Measurements from ENCODE around the gene NRG3.

NRG3 gene

DNA sequence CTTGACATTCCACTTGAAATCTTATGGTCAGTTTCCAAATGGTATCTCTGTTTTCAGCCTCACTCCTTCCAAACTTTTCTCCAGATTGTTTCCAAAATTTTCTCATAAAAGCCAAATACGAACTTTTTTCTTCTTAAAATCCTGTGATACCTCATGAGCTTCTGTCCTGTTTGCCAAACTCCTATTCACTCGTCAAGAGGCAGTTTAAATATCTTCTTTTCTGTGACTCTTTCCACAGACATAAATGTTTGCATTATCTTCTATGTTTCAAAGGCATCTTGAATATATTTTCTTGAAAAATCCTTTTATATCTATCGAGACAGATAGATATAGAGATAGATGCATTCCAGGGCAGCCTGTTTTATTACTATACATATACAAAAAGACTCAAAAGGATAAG is 109.4 kb downstream of the NRG3 start (continued):
- TF ChIP-seq, protein P1, sequence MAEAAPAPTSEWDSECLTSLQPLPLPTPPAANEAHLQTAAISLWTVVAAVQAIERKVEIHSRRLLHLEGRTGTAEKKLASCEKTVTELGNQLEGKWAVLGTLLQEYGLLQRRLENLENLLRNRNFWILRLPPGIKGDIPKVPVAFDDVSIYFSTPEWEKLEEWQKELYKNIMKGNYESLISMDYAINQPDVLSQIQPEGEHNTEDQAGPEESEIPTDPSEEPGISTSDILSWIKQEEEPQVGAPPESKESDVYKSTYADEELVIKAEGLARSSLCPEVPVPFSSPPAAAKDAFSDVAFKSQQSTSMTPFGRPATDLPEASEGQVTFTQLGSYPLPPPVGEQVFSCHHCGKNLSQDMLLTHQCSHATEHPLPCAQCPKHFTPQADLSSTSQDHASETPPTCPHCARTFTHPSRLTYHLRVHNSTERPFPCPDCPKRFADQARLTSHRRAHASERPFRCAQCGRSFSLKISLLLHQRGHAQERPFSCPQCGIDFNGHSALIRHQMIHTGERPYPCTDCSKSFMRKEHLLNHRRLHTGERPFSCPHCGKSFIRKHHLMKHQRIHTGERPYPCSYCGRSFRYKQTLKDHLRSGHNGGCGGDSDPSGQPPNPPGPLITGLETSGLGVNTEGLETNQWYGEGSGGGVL (tag by site-specific recombination; IDR thresholded peaks at IDR 0.05) = no peak

GRCh38 chr10:81995254-81995653 is 120.3 kb downstream of the NRG3 start:
- H3K9me3 ChIP-seq (ENCODE audit: control insufficient read depth, insufficient read depth, low read depth, low read length) = no peaks in the 10 kb centered on the region
- POLR2A ChIA-PET = no interaction called here
- H3K36me3 ChIP-seq (ENCODE audit: control insufficient read depth in 2 of 2, insufficient read depth in 1 of 2, low read length in 2 of 2) = no peaks in the 10 kb centered on the region
- H3K27ac ChIP-seq (ENCODE audit: extremely low read depth, low read depth, low read length) = no peak overlapping the region
- no peaks in the 10 kb centered on the region for H3K4me1 ChIP-seq (ENCODE audit: control insufficient read depth, insufficient read depth, low read length)
- H3K4me3 ChIP-seq (ENCODE audit: low read depth, low read length) = no peak overlapping the region
- CTCF ChIA-PET = no interaction called here
- TF ChIP-seq TCF7L2 (IDR thresholded peaks at IDR 0.05; ENCODE audit: borderline replicate concordance, low read depth, low read length) = no peak
- no peak for TF ChIP-seq ZNF211 (tag by site-specific recombination; IDR thresholded peaks at IDR 0.05; ENCODE audit: low read depth)

GRCh38 chr10:81996927-81997326 is 121.9 kb downstream of the NRG3 start:
- H3K27ac ChIP-seq (ENCODE audit: extremely low read depth, low read depth, low read length) = no peak overlapping the region
- ChIA-PET CTCF (no interaction called here), POLR2A (no interaction called here)
- TF ChIP-seq, protein P2, sequence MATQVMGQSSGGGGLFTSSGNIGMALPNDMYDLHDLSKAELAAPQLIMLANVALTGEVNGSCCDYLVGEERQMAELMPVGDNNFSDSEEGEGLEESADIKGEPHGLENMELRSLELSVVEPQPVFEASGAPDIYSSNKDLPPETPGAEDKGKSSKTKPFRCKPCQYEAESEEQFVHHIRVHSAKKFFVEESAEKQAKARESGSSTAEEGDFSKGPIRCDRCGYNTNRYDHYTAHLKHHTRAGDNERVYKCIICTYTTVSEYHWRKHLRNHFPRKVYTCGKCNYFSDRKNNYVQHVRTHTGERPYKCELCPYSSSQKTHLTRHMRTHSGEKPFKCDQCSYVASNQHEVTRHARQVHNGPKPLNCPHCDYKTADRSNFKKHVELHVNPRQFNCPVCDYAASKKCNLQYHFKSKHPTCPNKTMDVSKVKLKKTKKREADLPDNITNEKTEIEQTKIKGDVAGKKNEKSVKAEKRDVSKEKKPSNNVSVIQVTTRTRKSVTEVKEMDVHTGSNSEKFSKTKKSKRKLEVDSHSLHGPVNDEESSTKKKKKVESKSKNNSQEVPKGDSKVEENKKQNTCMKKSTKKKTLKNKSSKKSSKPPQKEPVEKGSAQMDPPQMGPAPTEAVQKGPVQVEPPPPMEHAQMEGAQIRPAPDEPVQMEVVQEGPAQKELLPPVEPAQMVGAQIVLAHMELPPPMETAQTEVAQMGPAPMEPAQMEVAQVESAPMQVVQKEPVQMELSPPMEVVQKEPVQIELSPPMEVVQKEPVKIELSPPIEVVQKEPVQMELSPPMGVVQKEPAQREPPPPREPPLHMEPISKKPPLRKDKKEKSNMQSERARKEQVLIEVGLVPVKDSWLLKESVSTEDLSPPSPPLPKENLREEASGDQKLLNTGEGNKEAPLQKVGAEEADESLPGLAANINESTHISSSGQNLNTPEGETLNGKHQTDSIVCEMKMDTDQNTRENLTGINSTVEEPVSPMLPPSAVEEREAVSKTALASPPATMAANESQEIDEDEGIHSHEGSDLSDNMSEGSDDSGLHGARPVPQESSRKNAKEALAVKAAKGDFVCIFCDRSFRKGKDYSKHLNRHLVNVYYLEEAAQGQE (tag by site-specific recombination; IDR thresholded peaks at IDR 0.05) = no peak
- no peak for TF ChIP-seq ZNF214 (tag by site-specific recombination; IDR thresholded peaks at IDR 0.05; ENCODE audit: borderline replicate concordance)
- no peak for TF ChIP-seq HIC1 (tag by site-specific recombination; IDR thresholded peaks at IDR 0.05)
- no peak for TF ChIP-seq ZNF184 (tag by site-specific recombination; IDR thresholded peaks at IDR 0.05)
- TF ChIP-seq ATF2 (tag by site-specific recombination; IDR thresholded peaks at IDR 0.05; ENCODE audit: low read depth) = no peak
- TF ChIP-seq ZNF692 (tag by site-specific recombination; IDR thresholded peaks at IDR 0.05) = no peak
- TF ChIP-seq SALL2 (tag by site-specific recombination; IDR thresholded peaks at IDR 0.05; ENCODE audit: borderline replicate concordance) = no peak
- no peak for TF ChIP-seq ZNF354C (tag by site-specific recombination; IDR thresholded peaks at IDR 0.05; ENCODE audit: borderline replicate concordance, low read depth)
- TF ChIP-seq, protein P3, sequence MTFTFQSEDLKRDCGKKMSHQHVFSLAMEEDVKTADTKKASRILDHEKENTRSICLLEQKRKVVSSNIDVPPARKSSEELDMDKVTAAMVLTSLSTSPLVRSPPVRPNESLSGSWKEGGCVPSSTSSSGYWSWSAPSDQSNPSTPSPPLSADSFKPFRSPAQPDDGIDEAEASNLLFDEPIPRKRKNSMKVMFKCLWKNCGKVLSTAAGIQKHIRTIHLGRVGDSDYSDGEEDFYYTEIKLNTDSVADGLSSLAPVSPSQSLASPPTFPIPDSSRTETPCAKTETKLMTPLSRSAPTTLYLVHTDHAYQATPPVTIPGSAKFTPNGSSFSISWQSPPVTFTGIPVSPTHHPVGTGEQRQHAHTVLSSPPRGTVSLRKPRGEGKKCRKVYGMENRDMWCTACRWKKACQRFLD (tag by site-specific recombination; IDR thresholded peaks at IDR 0.05) = no peak
- no peak for TF ChIP-seq ZNF133 (tag by site-specific recombination; IDR thresholded peaks at IDR 0.05)
- no peak for TF ChIP-seq ZNF2 (tag by site-specific recombination; IDR thresholded peaks at IDR 0.05)
- no peak for TF ChIP-seq ZBTB17 (tag by site-specific recombination; IDR thresholded peaks at IDR 0.05)
- TF ChIP-seq ZNF155 (tag by site-specific recombination; IDR thresholded peaks at IDR 0.05) = no peak
- TF ChIP-seq ZNF157 (tag by site-specific recombination; IDR thresholded peaks at IDR 0.05) = no peak
- TF ChIP-seq SETDB1 (IDR thresholded peaks at IDR 0.05; ENCODE audit: insufficient read length, low read length) = no peak
- no peak for TF ChIP-seq SCRT1 (tag by site-specific recombination; IDR thresholded peaks at IDR 0.05; ENCODE audit: borderline replicate concordance)
- no peaks in the 10 kb centered on the region for H3K36me3 ChIP-seq (ENCODE audit: control insufficient read depth in 2 of 2, insufficient read depth in 1 of 2, low read length in 2 of 2)
- H3K4me3 ChIP-seq (ENCODE audit: low read depth, low read length) = no peak overlapping the region
- H3K4me1 ChIP-seq (ENCODE audit: control insufficient read depth, insufficient read depth, low read length) = no peaks in the 10 kb centered on the region
- no peaks in the 10 kb centered on the region for H3K9me3 ChIP-seq (ENCODE audit: control insufficient read depth, insufficient read depth, low read depth, low read length)

All from HEK293 (cell line).